Liver (tissue), 3 donors: ENCODE results near the gene STPG4.

Source experiments
- CTCF ChIP-seq: fragments of 150-350 bp; IDR thresholded peaks from 2 replicates; pipeline ENCODE4 v1.5.1; 2017; ENCODE audit warnings: improper control_type of control experiment, low read depth, low read length; ENCODE audit not compliant: missing input control
- EGR1 ChIP-seq, 2 donors: IDR thresholded peaks; 2 replicates each; pipeline ENCODE4 v1.6.1; 2016 to 2018; ENCODE audit warnings: antibody characterized with exemption in 2 of 2, low read depth in 2 of 2
- HNF4G ChIP-seq: IDR thresholded peaks from 2 replicates; pipeline ENCODE4 v1.6.1; 2016; ENCODE audit warnings: antibody characterized with exemption
- NR2F2 ChIP-seq: IDR thresholded peaks from 2 replicates; pipeline ENCODE4 v1.6.1; 2016; ENCODE audit warnings: antibody characterized with exemption
- REST ChIP-seq: IDR thresholded peaks from 2 replicates; pipeline ENCODE4 v1.6.1; 2016; ENCODE audit warnings: antibody characterized with exemption, mild to moderate bottlenecking
- TAF1 ChIP-seq: conservative IDR thresholded peaks from 2 replicates; pipeline ENCODE4 v1.6.1; 2016; ENCODE audit warnings: antibody characterized with exemption, mild to moderate bottlenecking
- YY1 ChIP-seq: IDR thresholded peaks from 2 replicates; pipeline ENCODE4 v1.6.1; 2016; ENCODE audit warnings: antibody characterized with exemption, mild to moderate bottlenecking
- donor health status: healthy.
- donor health status: healthy.

- TF ChIP-seq NR2F2 (no peak), CTCF (no peak), EGR1 (IDR thresholded peaks at IDR 0.05; ENCODE audit: low read depth in 2 of 2) (no peak), REST (no peak), HNF4G (no peak), YY1 (no peak), TAF1 (no peak)
Observed at GRCh38 chr2:47150175-47150574, 4.9 kb downstream of the STPG4 start.
